Adrenal gland (tissue), 5 donors: ENCODE data around the gene GNPAT.

ENCODE experiments used
- POLR2A ChIP-seq, 2 donors: fragments of 450-650 bp; IDR thresholded peaks; one replicate each; pipeline ENCODE4 v1.6.1; 2017; ENCODE audit warnings: antibody characterized with exemption in 2 of 2, mild to moderate bottlenecking in 2 of 2, moderate library complexity in 1 of 2
- TF ChIP-seq, protein P1 (sequence below), 6 experiments: fragments of 450-650 bp in 4 of 6; fragments of 200-600 bp in 2 of 6; sonication (generic) in 1 of 6; IDR thresholded peaks; 1 replicate in 5 of 6; 2 replicates in 1 of 6; pipeline versions ENCODE4 v1.5.1 to v1.8.0; 2016 to 2021; ENCODE audit warnings: antibody characterized with exemption in 6 of 6, mild to moderate bottlenecking in 2 of 6, moderate library complexity in 1 of 6
- donor health status: DM: no; HTN: no; CAD: no.

GRCh38 chr1:231295938-231296337 is 54.9 kb downstream of the GNPAT start:
- TF ChIP-seq, protein P1, sequence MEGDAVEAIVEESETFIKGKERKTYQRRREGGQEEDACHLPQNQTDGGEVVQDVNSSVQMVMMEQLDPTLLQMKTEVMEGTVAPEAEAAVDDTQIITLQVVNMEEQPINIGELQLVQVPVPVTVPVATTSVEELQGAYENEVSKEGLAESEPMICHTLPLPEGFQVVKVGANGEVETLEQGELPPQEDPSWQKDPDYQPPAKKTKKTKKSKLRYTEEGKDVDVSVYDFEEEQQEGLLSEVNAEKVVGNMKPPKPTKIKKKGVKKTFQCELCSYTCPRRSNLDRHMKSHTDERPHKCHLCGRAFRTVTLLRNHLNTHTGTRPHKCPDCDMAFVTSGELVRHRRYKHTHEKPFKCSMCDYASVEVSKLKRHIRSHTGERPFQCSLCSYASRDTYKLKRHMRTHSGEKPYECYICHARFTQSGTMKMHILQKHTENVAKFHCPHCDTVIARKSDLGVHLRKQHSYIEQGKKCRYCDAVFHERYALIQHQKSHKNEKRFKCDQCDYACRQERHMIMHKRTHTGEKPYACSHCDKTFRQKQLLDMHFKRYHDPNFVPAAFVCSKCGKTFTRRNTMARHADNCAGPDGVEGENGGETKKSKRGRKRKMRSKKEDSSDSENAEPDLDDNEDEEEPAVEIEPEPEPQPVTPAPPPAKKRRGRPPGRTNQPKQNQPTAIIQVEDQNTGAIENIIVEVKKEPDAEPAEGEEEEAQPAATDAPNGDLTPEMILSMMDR (IDR thresholded peaks at IDR 0.05), result no peak
- no peak for TF ChIP-seq POLR2A (IDR thresholded peaks at IDR 0.05)
